HG02870 (cell line): ENCODE data around the gene ALDH1B1.

ENCODE experiments used
- ATAC-seq: cut with Tn5 transposase; IDR thresholded peaks from one replicate; pipeline ENCODE4 v1.9.1; 2021; ENCODE audit warnings: mild to moderate bottlenecking, moderate library complexity; ENCODE audit not compliant: unreplicated experiment

ALDH1B1 gene

DNA sequence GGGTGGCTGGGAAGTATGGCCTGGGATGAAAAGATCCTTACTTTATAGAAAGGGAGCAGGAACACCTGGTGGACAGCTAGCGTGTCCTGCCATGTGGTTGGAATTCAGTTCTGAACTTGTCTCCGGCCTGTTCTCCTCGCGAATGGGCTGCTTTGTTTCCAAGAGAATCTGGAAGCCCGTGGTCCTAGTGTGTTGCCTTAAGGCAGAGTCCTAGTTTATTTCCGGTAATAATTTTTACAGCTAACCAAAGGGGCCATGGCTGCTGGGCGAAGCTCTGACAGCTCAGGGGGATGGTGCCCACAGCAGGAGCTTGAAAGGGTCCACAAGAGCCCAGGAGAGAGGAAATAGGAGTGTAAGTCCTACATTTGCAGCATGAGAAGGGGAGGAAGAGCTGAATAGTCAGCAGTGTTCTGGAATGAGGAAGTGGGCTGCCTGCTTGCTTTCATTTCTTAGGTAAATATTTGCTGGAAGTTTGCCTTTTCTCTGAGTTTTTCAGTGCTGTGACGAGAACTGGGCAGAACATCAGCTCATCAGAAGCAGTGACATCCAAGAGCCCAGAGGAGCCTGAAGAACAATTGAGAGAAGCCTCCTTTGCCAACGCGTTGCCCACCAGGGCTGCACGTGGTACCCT, 44.8 kb downstream of the ALDH1B1 start:
- ATAC-seq, result no peak

GRCh38 chr9:38439291-38439915, 46.9 kb downstream of the ALDH1B1 start:
- no peak for ATAC-seq

GRCh38 chr9:38439916-38440301, 47.4 kb downstream of the ALDH1B1 start:
- no peak for ATAC-seq

- no peak for ATAC-seq
Measured at GRCh38 chr9:38440516-38440915, 48.0 kb downstream of the ALDH1B1 start.

DNA sequence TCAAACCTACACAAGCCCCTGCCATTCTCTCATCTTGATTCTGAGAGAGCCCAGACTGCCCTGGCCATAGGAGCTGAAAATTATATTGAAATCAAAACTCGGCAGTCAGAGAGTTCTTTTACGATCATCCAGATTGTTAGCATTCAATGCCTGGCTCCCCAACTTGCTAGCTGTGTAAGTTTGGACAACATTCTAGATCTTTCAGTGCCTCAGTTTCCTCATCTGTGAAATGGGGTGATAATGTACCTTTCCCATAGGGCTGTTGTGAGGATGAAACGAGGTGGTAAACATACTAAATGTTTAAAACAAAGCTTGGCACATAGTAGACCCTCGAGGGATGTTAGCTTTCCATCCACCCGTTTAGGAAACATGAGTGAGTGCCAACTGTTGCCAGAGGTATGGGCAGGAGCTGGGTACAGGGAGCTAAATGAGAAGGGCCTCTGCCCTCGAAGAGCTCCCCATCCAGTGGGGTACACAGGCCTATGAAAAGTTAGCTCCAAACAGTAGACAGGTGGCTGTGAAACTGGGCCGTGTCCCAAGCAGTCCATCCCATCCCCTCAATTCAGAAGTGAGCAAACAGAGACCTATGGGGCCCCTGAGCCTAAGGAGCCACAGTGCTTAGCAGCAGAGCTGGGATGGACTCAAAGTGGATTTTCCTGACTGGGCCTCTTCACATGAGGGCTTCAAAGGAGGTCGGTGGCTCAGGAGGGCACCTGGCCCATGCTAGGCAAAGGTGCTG, 49.0 kb downstream of the ALDH1B1 start:
- no peak for ATAC-seq

DNA sequence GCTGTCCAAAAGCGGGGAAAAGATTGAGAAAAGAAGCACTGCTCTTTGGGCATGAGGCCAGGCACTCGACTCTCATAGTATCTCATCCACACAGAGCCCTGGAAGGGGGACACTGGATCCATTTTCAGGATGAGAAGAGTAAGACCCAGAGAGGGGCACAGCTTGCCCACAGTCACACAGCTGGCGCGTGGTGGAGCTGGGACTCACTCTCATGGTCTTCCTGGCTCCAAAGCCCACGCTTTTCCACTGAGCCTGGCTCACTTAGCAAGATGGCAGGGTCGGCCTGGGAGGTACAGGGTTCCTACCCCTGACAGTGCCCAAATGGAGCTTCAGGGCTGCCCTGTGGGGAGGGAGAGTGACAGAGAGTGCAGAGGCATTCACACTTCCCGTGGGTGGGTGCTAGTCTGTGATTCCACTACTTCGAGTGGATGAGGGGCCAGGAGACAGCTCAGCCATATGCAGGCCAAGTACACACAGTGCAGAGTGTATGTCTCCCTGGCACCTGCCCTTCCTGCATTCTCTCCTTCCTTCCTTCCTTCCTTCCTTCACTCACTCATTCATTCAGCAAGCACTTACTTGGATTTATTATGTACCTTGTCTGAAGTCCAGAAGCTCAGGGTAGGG, 50.1 kb downstream of the ALDH1B1 start:
- ATAC-seq, result no peak

DNA sequence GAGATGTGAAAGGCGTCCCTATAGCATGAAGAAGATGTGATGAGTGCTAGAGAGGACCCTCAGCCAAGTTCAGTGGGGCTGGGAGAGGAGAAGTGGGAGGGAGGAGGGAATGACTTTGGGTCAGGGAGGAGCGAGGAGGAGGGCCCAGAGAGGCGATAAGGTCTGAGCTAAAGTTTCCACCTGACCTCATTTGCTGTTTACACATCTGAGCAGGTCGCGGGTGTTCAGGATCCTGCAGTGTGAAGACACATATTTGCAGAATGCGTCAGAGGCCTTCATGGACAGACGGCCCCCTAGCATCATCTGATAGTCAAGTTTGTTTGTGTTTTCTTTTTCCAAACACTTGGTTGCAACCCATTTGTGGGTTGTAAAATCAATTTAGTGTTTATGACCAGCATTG, 50.7 kb downstream of the ALDH1B1 start:
- no peak for ATAC-seq

DNA sequence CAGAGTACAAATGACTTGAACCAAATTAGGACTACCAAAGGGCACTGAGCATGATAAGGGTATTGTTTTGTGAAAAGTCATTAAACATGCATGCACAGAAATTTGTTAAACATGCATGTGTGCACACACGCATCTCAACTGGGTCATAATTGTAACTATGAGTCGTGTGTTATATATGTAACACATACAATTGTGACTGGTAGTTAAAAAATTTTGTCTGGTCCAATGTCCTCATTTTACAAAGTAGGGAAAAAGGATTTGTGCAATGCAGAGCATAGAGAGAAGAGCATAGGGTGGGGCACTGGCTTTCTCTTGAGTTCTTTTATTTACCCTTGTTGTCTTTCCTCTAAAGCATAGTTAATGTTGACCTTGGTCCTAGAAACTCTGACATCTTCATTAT, 51.1 kb downstream of the ALDH1B1 start:
- no peak for ATAC-seq

GRCh38 chr9:38445154-38446043, 52.9 kb downstream of the ALDH1B1 start:
- ATAC-seq, result no peak

- no peak for ATAC-seq
Measured at GRCh38 chr9:38447703-38448102, 55.2 kb downstream of the ALDH1B1 start.
